Heart left ventricle (tissue), 16 donors: ENCODE measurements around the gene HS3ST1. TPM values are rescaled to one million over a fixed set of nuclear protein-coding genes. Genes with fewer than 3 reads are reported as not detected.

Experiments used
- ATAC-seq, 4 donors: fragments of 200-7000 bp; cut with Tn5 transposase; one replicate each; pipeline ENCODE4 v1.9.1; 2020 to 2022; ENCODE audit warnings: moderate library complexity in 4 of 4, mild to moderate bottlenecking in 3 of 4, moderate number of reproducible peaks in 1 of 4
- DNase-seq, 5 donors: peaks; one replicate each; pipeline ENCODE4 v3.0.0-alpha.2; 2020
- H3K27ac ChIP-seq, 12 donors: fragments of 200-600 bp; sonication (generic) in 4 of 12; one replicate each; pipeline versions ENCODE4 v1.5.0 to v1.8.0; 2016 to 2022; ENCODE audit warnings: mild to moderate bottlenecking in 2 of 12
- H3K27me3 ChIP-seq, 9 donors: fragments of 200-600 bp; sonication (generic) in 2 of 9; one replicate each; pipeline versions ENCODE4 v1.5.1 to v1.8.0; 2016 to 2022; ENCODE audit warnings: mild to moderate bottlenecking in 3 of 9
- H3K36me3 ChIP-seq, 9 donors: fragments of 200-600 bp; sonication (generic) in 2 of 9; one replicate each; pipeline versions ENCODE4 v1.5.0 to v1.8.0; 2018 to 2022; ENCODE audit warnings: mild to moderate bottlenecking in 2 of 9
- H3K4me1 ChIP-seq, 12 donors: fragments of 200-600 bp; sonication (generic) in 4 of 12; one replicate each; pipeline versions ENCODE4 v1.5.0 to v1.8.0; 2016 to 2022; ENCODE audit warnings: mild to moderate bottlenecking in 3 of 12
- H3K4me3 ChIP-seq, 12 donors: fragments of 200-600 bp; sonication (generic) in 4 of 12; one replicate each; pipeline versions ENCODE4 v1.5.0 to v1.8.0; 2017 to 2022; ENCODE audit warnings: mild to moderate bottlenecking in 9 of 12, moderate library complexity in 4 of 12
- H3K9me3 ChIP-seq, 12 donors: fragments of 200-600 bp; sonication (generic) in 4 of 12; one replicate each; pipeline versions ENCODE4 v1.5.0 to v1.8.0; 2016 to 2022; ENCODE audit warnings: mild to moderate bottlenecking in 1 of 12
- POLR2A ChIP-seq, 2 donors: fragments of 450-650 bp; IDR thresholded peaks; one replicate each; pipeline ENCODE4 v1.6.1; 2017; ENCODE audit warnings: antibody characterized with exemption in 2 of 2, mild to moderate bottlenecking in 2 of 2, moderate library complexity in 2 of 2
- WGBS, 4 donors: extraction: QIAGEN DNeasy Blood & Tissue Kit in 2 of 4; methylation state at CpG; one replicate each; pipeline versions ENCODE4 v1.1.5 to v1.1.7; 2013 to 2018; 5-methylcytosine and 5-hydroxymethylcytosine counted together
- intact Hi-C, 10 donors: fragments of 100-400 bp; cut with DNase I; formaldehyde crosslinking; loops; one replicate each; pipeline versions ENCODE4 v1.11.1 to v1.14.2; 2022
- polyA plus RNA-seq, 2 donors: library from polyadenylated mRNA; stranded (reverse); fragments of 200-250 nt; gene quantifications; one replicate each; pipeline ENCODE4 v1.2.3, GENCODE V29; 2013
- total RNA-seq, 9 donors: library from RNA; depleted of rRNA in 2 of 9; stranded (reverse); fragments of >200 nt in 2 of 9; fragmentation: NEBNext Ultra II Directional in 3 of 9; extraction: Animal tissue kit (Norgen Biotek cat#: 25700) in 3 of 9; gene quantifications; one replicate each; pipeline versions ENCODE4 v1.1.0 to v1.2.4, GENCODE V29; 2016 to 2023
- TF ChIP-seq, protein P1 (sequence below), 12 donors: fragments of 200-600 bp; sonication (generic) in 4 of 12; IDR thresholded peaks; one replicate each; pipeline versions ENCODE4 v1.5.0 to v1.8.0; 2018 to 2022; ENCODE audit warnings: antibody characterized with exemption in 12 of 12, mild to moderate bottlenecking in 5 of 12
- donor health status: ischemic (EF 13 %, LVEDD 7.1; RV severe dilation, severe dysfunction).
- donor health status: healthy with polysubstance abuse.
- donor health status: DM: no; HTN: yes; CAD: no.
- donor health status: DM: no; HTN: no; CAD: no.
- donor health status: ischemic (EF 25% LVEDD 6.9; RV normal size, moderate dysfunction).
- donor health status: ischemic (EF 25% LVEDD 5.7; RV mildly dilated, moderate dysfunction).
- donor health status: healthy.
- donor health status: DM: yes; HTN: yes; CAD: no.
- donor health status: ischemic (EF 35%, LVEDD 5.7; RV mildly dilated, moderate dysfunction).
- donor health status: nonischemic (EF 11% LVEDD 7.7; RV severe dilation, severe dysfunction).
- donor health status: DM: yes; HTN: yes; CAD: no.
- donor health status: PGD.
- donor health status: ischemic (EF 29% LVEDD 5.4; RV normal size, mild dysfunction).
- donor health status: nonischemic (EF 23%, LVEDD 6.1; RV moderate dilation, normal function).

The HS3ST1 gene
- total and polyA plus RNA-seq, 11 donors, result 0.30 to 2.5 (median 1.1) TPM

DNA sequence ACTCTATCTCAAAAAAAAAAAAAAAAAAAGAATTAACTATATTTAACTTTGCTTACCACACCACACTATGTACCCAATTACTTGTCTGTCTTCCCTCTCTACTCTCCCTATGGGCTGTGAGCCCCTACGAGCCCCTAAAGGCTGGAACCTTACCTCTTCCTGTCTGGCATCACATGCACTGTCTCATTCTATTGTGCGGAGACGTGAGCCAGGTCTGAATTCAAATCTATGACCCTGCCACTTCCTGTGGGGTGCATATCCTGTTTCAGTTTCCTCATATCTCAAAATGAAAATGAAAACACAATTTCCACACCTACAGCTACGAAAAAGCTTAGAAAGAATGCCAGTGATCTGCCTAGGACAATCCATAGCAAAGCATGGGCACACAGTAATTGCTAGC lies 42.9 kb upstream of the HS3ST1 start:
- intact Hi-C loops, result no loop called here
- H3K27me3 ChIP-seq, result no peaks in the 10 kb centered on the region
- peak overlapping the region in 6 of 12 donors; percentile 6 to 45 (median 32) for H3K4me3 ChIP-seq
- WGBS, 4 donors, result 40 to 53% (median 50%) methylated on average over 4 of the region's 4 CpGs
- H3K36me3 ChIP-seq, result no peaks in the 10 kb centered on the region
- H3K4me1 ChIP-seq, result peaks cover 0 to 32% (median 0%) of the 10 kb centered on the region in 12 donors
- ATAC-seq (peak in 3 of 4 donors; percentile 39 to 76 (median 73)), DNase-seq (peak in 2 of 5 donors; percentile 24 to 25)
- TF ChIP-seq POLR2A (IDR thresholded peaks at IDR 0.05), result no peak
- TF ChIP-seq, protein P1, sequence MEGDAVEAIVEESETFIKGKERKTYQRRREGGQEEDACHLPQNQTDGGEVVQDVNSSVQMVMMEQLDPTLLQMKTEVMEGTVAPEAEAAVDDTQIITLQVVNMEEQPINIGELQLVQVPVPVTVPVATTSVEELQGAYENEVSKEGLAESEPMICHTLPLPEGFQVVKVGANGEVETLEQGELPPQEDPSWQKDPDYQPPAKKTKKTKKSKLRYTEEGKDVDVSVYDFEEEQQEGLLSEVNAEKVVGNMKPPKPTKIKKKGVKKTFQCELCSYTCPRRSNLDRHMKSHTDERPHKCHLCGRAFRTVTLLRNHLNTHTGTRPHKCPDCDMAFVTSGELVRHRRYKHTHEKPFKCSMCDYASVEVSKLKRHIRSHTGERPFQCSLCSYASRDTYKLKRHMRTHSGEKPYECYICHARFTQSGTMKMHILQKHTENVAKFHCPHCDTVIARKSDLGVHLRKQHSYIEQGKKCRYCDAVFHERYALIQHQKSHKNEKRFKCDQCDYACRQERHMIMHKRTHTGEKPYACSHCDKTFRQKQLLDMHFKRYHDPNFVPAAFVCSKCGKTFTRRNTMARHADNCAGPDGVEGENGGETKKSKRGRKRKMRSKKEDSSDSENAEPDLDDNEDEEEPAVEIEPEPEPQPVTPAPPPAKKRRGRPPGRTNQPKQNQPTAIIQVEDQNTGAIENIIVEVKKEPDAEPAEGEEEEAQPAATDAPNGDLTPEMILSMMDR (IDR thresholded peaks at IDR 0.05), result no peak
- peak overlapping the region in 3 of 12 donors; percentile 17 to 85 (median 53) for H3K27ac ChIP-seq
- H3K9me3 ChIP-seq, result no peaks in the 10 kb centered on the region

DNA sequence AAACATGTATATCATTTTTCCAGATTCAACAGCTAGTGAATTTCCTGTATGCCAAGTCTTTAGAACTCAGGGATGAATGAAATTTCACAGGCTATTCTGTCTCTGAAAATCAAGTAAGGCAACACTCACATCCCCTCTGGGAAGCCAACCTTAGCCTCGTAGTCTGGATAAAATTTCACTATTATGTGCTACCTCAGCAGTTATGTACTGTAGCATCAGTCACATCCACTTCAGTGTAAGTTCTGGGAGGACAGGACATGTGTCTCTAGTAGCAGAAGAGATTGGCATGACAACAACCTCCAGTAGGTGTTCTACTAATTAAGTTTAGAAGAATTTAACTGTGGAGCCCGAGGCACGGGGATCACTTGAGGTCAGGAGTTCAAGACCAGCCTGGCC lies 42.4 kb upstream of the HS3ST1 start:
- TF ChIP-seq, protein P1 (IDR thresholded peaks at IDR 0.05), result no peak
- TF ChIP-seq POLR2A (IDR thresholded peaks at IDR 0.05), result no peak
- H3K9me3 ChIP-seq, result no peaks in the 10 kb centered on the region
- H3K36me3 ChIP-seq, result no peaks in the 10 kb centered on the region
- no peaks in the 10 kb centered on the region for H3K27me3 ChIP-seq
- intact Hi-C loops, result no loop called here
- H3K4me3 ChIP-seq, result peak overlapping the region in 1 of 12 donors; percentile 44
- peaks cover 0 to 32% (median 0%) of the 10 kb centered on the region in 12 donors for H3K4me1 ChIP-seq
- ATAC-seq (no peak), DNase-seq (no peak)
- 86 to 89% (median 87%) methylated on average over 3 of the region's 3 CpGs for WGBS, 4 donors
- peak overlapping the region in 1 of 12 donors; percentile 85 for H3K27ac ChIP-seq

DNA sequence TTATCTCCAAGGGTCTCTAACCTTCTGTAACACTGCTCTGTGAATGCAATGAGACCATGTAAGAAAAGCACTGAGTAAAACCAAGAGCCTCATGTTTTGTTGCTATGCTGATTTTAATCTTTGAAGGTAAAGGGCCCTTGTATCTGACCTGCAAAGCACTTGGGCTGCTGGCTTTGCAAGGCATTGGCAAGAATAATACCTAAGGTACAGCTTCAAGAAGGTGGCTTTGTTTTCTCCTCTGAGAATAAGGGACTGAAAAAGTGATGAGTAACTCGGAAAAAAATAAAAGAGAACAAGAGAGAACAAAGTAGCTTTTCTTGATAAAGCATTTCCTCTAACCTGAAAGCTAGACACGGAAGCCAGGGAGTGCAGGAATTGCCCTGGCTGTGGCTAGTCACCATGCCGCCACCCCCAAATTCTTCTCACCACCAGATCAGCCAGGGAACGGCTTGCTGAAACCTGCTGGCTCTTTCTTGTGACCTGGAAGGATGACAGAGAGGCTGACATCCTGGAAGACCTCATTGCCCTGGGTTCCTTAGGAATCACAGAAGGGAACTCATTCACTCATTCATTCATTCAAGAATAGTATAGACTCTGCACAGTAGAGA lies 41.8 kb upstream of the HS3ST1 start:
- no peaks in the 10 kb centered on the region for H3K27me3 ChIP-seq
- H3K36me3 ChIP-seq, result no peaks in the 10 kb centered on the region
- no peak for DNase-seq
- no peak for ATAC-seq
- H3K4me1 ChIP-seq, result peaks cover 0 to 31% (median 0%) of the 10 kb centered on the region in 12 donors
- H3K4me3 ChIP-seq, result no peak overlapping the region
- H3K9me3 ChIP-seq, result no peaks in the 10 kb centered on the region
- intact Hi-C loops, result no loop called here
- 60 to 63% (median 62%) methylated on average over 4 of the region's 4 CpGs for WGBS, 4 donors
- H3K27ac ChIP-seq, result peak overlapping the region in 1 of 12 donors; percentile 85
- TF ChIP-seq, protein P1 (IDR thresholded peaks at IDR 0.05), result no peak
- no peak for TF ChIP-seq POLR2A (IDR thresholded peaks at IDR 0.05)

DNA sequence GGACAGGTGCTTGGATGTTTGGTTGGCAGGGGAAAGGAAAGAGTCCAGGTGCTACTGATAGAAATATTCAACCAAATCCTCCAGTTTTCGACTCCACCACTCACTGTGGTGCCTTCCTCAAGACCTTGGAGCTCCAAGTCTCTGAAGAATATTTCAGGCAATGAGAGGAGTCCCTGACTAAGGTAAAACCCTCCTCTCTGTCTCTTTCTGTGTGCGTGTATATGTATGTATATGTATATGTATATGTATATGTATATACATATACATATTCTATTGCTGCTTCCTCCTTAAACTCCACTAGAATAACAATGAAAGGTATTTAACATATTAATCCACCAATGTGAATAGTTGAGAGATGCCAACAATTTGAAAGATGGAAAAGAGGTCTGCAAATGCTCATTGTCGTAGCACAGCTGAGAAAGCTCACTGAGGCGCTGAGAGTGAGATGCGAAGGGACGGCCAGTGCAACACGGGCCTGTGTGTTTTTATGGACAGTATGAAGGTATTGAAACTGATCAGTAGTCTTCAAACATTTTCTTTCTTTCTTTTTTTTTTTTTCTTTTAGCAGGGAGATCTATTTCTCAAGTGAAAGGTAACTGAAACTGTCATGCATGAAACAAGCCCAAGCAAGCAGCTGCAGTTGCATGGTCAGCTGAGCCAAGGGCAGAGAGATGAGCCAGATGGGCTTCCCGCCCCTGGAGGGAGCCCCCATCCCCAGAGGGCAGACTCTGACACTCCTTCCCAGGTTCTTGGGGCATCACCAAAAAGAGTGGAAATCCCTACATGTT lies 41.1 kb upstream of the HS3ST1 start:
- Histone ChIP-seq H3K4me1 (peaks cover 0 to 28% (median 0%) of the 10 kb centered on the region in 12 donors), H3K27me3 (no peaks in the 10 kb centered on the region), H3K9me3 (no peaks in the 10 kb centered on the region), H3K36me3 (no peaks in the 10 kb centered on the region), H3K27ac (no peak overlapping the region), H3K4me3 (no peak overlapping the region)
- 79 to 83% (median 81%) methylated on average over 8 of the region's 8 CpGs for WGBS, 4 donors
- no peak for TF ChIP-seq POLR2A (IDR thresholded peaks at IDR 0.05)
- TF ChIP-seq, protein P1 (IDR thresholded peaks at IDR 0.05), result no peak
- DNase-seq (no peak), ATAC-seq (no peak)
- intact Hi-C loops, result loop anchor here in 1 of 10 donors (5.0 kb wide), 1 partner anchor 113 kb away; no protein-coding TSS in a partner anchor
